Neural cell (in vitro differentiated cells): ENCODE measurements around the gene HECW1. TPM values are rescaled to one million over a fixed set of nuclear protein-coding genes. Genes with fewer than 3 reads are reported as not detected.

Source experiments
- H2AFZ ChIP-seq: fragments of 200-600, 300-800 bp; sonication (generic), shearing (Covaris generic); 2 replicates; pipeline ENCODE4 v1.6.0; 2014; ENCODE audit warnings: low read depth, mild to moderate bottlenecking, antibody characterized with exemption, low read length, moderate library complexity
- H3F3A ChIP-seq: fragments of 200-600 bp; shearing (Covaris generic); 2 replicates; pipeline ENCODE4 v1.6.1; 2016; ENCODE audit warnings: mild to moderate bottlenecking, moderate library complexity, mixed read lengths, antibody characterized with exemption, low read length; ENCODE audit not compliant: insufficient read depth, poor library complexity, severe bottlenecking
- H3K27ac ChIP-seq: fragments of 200-600, 300-800 bp; sonication (generic), shearing (Covaris generic); 2 replicates; pipeline ENCODE4 v1.5.1; 2014; ENCODE audit warnings: mild to moderate bottlenecking, low read length, moderate library complexity
- H3K27me3 ChIP-seq: fragments of 300-800, 200-600 bp; sonication (generic), shearing (Covaris generic); 2 replicates; pipeline ENCODE4 v1.6.0; 2014; ENCODE audit warnings: mild to moderate bottlenecking, low read depth, low read length, moderate library complexity; ENCODE audit not compliant: insufficient read depth
- H3K36me3 ChIP-seq: fragments of 300-800, 200-600 bp; sonication (generic), shearing (Covaris generic); 2 replicates; pipeline ENCODE4 v1.5.1; 2014; ENCODE audit warnings: mild to moderate bottlenecking, antibody characterized with exemption, low read length, moderate library complexity; ENCODE audit not compliant: insufficient read depth
- H3K4me2 ChIP-seq: fragments of 300-800, 200-600 bp; sonication (generic), shearing (Covaris generic); 2 replicates; pipeline ENCODE4 v1.6.0; 2014; ENCODE audit warnings: mild to moderate bottlenecking, low read length
- H3K4me3 ChIP-seq: fragments of 300-800, 200-600 bp; sonication (generic), shearing (Covaris generic); 2 replicates; pipeline ENCODE4 v1.5.1; 2014; ENCODE audit warnings: mild to moderate bottlenecking, low read length, moderate library complexity
- H3K79me2 ChIP-seq: fragments of 200-600 bp; shearing (Covaris generic); replicated peaks from 2 replicates; pipeline ENCODE4 v1.6.0; 2014; ENCODE audit warnings: mild to moderate bottlenecking, low read length, moderate library complexity; ENCODE audit not compliant: insufficient read depth
- H3K9ac ChIP-seq: fragments of 300-800, 200-600 bp; sonication (generic), shearing (Covaris generic); 2 replicates; pipeline ENCODE4 v1.6.1; 2016; ENCODE audit warnings: mild to moderate bottlenecking, low read length, mixed read lengths
- H3K9me2 ChIP-seq: fragments of 200-600 bp; shearing (Covaris generic); 2 replicates; pipeline ENCODE4 v1.6.1; 2016; ENCODE audit warnings: mild to moderate bottlenecking, low read length, mixed read lengths; ENCODE audit not compliant: insufficient read depth
- H3K9me3 ChIP-seq: fragments of 200-600, 300-800 bp; sonication (generic), shearing (Covaris generic); 2 replicates; pipeline ENCODE4 v1.6.1; 2016; ENCODE audit warnings: mild to moderate bottlenecking, mixed run types, low read length, moderate library complexity, mixed read lengths
- H4K20me1 ChIP-seq: fragments of 200-600 bp; shearing (Covaris generic); 2 replicates; pipeline ENCODE4 v1.6.1; 2016; ENCODE audit warnings: mild to moderate bottlenecking, mixed run types; ENCODE audit not compliant: insufficient read depth
- EP300 ChIP-seq: fragments of 450-650 bp; conservative IDR thresholded peaks from 2 replicates; pipeline ENCODE4 v1.6.1; 2014; ENCODE audit warnings: antibody characterized with exemption, mild to moderate bottlenecking, moderate library complexity; ENCODE audit not compliant: poor library complexity, severe bottlenecking
- EZH2 ChIP-seq: fragments of 200-600, 300-800 bp; shearing (Covaris generic), sonication (generic); IDR thresholded peaks from 2 replicates; pipeline ENCODE4 v1.6.1; 2014; ENCODE audit warnings: antibody characterized with exemption, low read length, borderline replicate concordance, mild to moderate bottlenecking; ENCODE audit not compliant: insufficient read depth, poor library complexity, severe bottlenecking
- MXI1 ChIP-seq: fragments of 450-650 bp; conservative IDR thresholded peaks from 2 replicates; pipeline ENCODE4 v1.6.1; 2014; ENCODE audit warnings: antibody characterized with exemption, mild to moderate bottlenecking; ENCODE audit not compliant: poor library complexity, severe bottlenecking
- POLR2AphosphoS5 ChIP-seq: IDR thresholded peaks from 2 replicates; pipeline ENCODE4 v1.6.1; 2012
- RAD21 ChIP-seq: fragments of 450-650 bp; conservative IDR thresholded peaks from 2 replicates; pipeline ENCODE4 v1.6.1; 2014; ENCODE audit warnings: antibody characterized with exemption, mild to moderate bottlenecking, moderate library complexity
- SMC3 ChIP-seq: fragments of 450-650 bp; conservative IDR thresholded peaks from 2 replicates; pipeline ENCODE4 v1.6.1; 2014; ENCODE audit warnings: antibody characterized with exemption, mild to moderate bottlenecking, moderate library complexity; ENCODE audit not compliant: poor library complexity
- TAF1 ChIP-seq: IDR thresholded peaks from 2 replicates; pipeline ENCODE4 v1.6.1; 2012; ENCODE audit warnings: low read depth
- polyA plus RNA-seq: library from polyadenylated mRNA; depleted of rRNA; stranded (reverse); fragments of >200 nt; gene quantifications from 2 replicates; pipeline ENCODE4 v1.2.3, GENCODE V29; 2014
- TF ChIP-seq, protein P1 (sequence below): IDR thresholded peaks from 2 replicates; pipeline ENCODE4 v1.6.1; 2012; ENCODE audit warnings: borderline replicate concordance
- TF ChIP-seq, protein P2 (sequence below): fragments of 450-650 bp; IDR thresholded peaks from 2 replicates; pipeline ENCODE4 v1.5.1; 2014; ENCODE audit warnings: antibody characterized with exemption, mild to moderate bottlenecking, moderate library complexity; ENCODE audit not compliant: poor library complexity, severe bottlenecking

The HECW1 gene
- polyA plus RNA-seq, 1 donor from 2014 or later: 13.8 TPM

DNA sequence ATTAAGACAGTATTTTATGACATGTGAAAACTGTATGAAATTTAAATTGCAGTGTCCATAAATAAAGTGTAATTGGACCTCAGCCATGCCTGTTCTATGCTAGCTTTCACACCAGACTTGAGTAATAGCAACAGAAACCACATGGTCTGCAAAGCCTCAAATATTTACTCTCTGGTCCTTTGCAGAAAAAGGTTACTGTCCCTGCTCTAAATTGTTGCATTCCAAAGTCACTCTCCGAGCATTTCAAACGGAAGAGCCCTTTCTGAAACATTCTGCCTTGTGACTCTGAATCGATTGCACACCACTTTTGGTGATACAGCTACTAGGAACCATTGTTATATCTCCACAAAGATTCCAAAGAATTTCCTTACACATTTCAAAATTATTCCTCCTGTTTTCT, 389.4 kb downstream of the HECW1 start:
- H3F3A ChIP-seq: no peaks in the 10 kb centered on the region
- H3K9ac ChIP-seq: no peak overlapping the region
- H4K20me1 ChIP-seq: no peaks in the 10 kb centered on the region
- H3K9me2 ChIP-seq: no peaks in the 10 kb centered on the region
- peaks cover 4% of the 10 kb centered on the region for H3K36me3 ChIP-seq
- H2AFZ ChIP-seq: no peak overlapping the region
- H3K9me3 ChIP-seq: no peaks in the 10 kb centered on the region
- H3K27ac ChIP-seq: no peak overlapping the region
- no peak for TF ChIP-seq EZH2
- TF ChIP-seq TAF1: no peak
- no peak for TF ChIP-seq EP300
- TF ChIP-seq SMC3: no peak
- no peak for TF ChIP-seq POLR2AphosphoS5
- TF ChIP-seq RAD21: no peak
- TF ChIP-seq, protein P1, sequence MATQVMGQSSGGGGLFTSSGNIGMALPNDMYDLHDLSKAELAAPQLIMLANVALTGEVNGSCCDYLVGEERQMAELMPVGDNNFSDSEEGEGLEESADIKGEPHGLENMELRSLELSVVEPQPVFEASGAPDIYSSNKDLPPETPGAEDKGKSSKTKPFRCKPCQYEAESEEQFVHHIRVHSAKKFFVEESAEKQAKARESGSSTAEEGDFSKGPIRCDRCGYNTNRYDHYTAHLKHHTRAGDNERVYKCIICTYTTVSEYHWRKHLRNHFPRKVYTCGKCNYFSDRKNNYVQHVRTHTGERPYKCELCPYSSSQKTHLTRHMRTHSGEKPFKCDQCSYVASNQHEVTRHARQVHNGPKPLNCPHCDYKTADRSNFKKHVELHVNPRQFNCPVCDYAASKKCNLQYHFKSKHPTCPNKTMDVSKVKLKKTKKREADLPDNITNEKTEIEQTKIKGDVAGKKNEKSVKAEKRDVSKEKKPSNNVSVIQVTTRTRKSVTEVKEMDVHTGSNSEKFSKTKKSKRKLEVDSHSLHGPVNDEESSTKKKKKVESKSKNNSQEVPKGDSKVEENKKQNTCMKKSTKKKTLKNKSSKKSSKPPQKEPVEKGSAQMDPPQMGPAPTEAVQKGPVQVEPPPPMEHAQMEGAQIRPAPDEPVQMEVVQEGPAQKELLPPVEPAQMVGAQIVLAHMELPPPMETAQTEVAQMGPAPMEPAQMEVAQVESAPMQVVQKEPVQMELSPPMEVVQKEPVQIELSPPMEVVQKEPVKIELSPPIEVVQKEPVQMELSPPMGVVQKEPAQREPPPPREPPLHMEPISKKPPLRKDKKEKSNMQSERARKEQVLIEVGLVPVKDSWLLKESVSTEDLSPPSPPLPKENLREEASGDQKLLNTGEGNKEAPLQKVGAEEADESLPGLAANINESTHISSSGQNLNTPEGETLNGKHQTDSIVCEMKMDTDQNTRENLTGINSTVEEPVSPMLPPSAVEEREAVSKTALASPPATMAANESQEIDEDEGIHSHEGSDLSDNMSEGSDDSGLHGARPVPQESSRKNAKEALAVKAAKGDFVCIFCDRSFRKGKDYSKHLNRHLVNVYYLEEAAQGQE: no peak
- no peak for TF ChIP-seq MXI1
- TF ChIP-seq, protein P2, sequence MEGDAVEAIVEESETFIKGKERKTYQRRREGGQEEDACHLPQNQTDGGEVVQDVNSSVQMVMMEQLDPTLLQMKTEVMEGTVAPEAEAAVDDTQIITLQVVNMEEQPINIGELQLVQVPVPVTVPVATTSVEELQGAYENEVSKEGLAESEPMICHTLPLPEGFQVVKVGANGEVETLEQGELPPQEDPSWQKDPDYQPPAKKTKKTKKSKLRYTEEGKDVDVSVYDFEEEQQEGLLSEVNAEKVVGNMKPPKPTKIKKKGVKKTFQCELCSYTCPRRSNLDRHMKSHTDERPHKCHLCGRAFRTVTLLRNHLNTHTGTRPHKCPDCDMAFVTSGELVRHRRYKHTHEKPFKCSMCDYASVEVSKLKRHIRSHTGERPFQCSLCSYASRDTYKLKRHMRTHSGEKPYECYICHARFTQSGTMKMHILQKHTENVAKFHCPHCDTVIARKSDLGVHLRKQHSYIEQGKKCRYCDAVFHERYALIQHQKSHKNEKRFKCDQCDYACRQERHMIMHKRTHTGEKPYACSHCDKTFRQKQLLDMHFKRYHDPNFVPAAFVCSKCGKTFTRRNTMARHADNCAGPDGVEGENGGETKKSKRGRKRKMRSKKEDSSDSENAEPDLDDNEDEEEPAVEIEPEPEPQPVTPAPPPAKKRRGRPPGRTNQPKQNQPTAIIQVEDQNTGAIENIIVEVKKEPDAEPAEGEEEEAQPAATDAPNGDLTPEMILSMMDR: no peak
- H3K4me2 ChIP-seq: no peak overlapping the region
- no peak overlapping the region for H3K4me3 ChIP-seq
- H3K79me2 ChIP-seq: no peaks in the 10 kb centered on the region
- H3K27me3 ChIP-seq: no peaks in the 10 kb centered on the region

- Histone ChIP-seq H3K4me2 (no peak overlapping the region), H3K9me3 (no peaks in the 10 kb centered on the region), H3K79me2 (no peaks in the 10 kb centered on the region), H3F3A (no peaks in the 10 kb centered on the region), H3K9ac (no peak overlapping the region), H3K36me3 (peaks cover 7% of the 10 kb centered on the region), H4K20me1 (no peaks in the 10 kb centered on the region), H3K4me3 (no peak overlapping the region), H3K27me3 (no peaks in the 10 kb centered on the region), H2AFZ (no peak overlapping the region), H3K27ac (no peak overlapping the region), H3K9me2 (no peaks in the 10 kb centered on the region)
- TF ChIP-seq EZH2 (no peak), SMC3 (no peak), POLR2AphosphoS5 (no peak), EP300 (no peak), RAD21 (no peak), TAF1 (no peak), MXI1 (no peak)
- TF ChIP-seq, protein P2: no peak
- TF ChIP-seq, protein P1: no peak
These were observed 390.5 kb downstream of the HECW1 start for GRCh38 chr7:43502941-43503340.
